NCI-H1105 (cell line): Measurements from ENCODE around the gene CYBRD1.
A peak's percentile ranks its signal among the peaks of the same experiment; 100 is the strongest.
"Not testable (repeated sequence)": the region's sequence is repeated elsewhere in the genome, so short reads cannot be mapped to it uniquely, and the experiment has no call there.

ENCODE experiments used
- DNase-seq: peaks from one replicate; lab custom pipeline; 2025; lab: John Stamatoyannopoulos, UW

The CYBRD1 gene

GRCh38 chr2:171515672-171516298, 6.5 kb upstream of the CYBRD1 start:
- DNase-seq, result no peak

GRCh38 chr2:171516793-171517192, 5.5 kb upstream of the CYBRD1 start:
- no peak for DNase-seq

- no peak for DNase-seq
These were observed 1.8 kb upstream of the CYBRD1 start for GRCh38 chr2:171520471-171520870.

- DNase-seq, result no peak
These were observed 768 bp upstream of the CYBRD1 start for GRCh38 chr2:171521361-171522051.

- no peak for DNase-seq
These were observed 464 bp downstream of the CYBRD1 start for GRCh38 chr2:171522788-171523087.

GRCh38 chr2:171523088-171524017, 1.1 kb downstream of the CYBRD1 start:
- peak; percentile 16 for DNase-seq

GRCh38 chr2:171524018-171524401, 1.7 kb downstream of the CYBRD1 start:
- DNase-seq, result no peak

GRCh38 chr2:171529914-171530313, 7.6 kb downstream of the CYBRD1 start:
- DNase-seq, result no peak

- no peak for DNase-seq
These were observed 8.1 kb downstream of the CYBRD1 start for GRCh38 chr2:171530378-171530777.

GRCh38 chr2:171530859-171531258, 8.6 kb downstream of the CYBRD1 start:
- DNase-seq, result not testable (repeated sequence)

GRCh38 chr2:171531291-171531690, 9.0 kb downstream of the CYBRD1 start:
- no peak for DNase-seq

- no peak for DNase-seq
These were observed 9.7 kb downstream of the CYBRD1 start for GRCh38 chr2:171531836-171532450.

- DNase-seq, result no peak
These were observed 11.1 kb downstream of the CYBRD1 start for GRCh38 chr2:171533331-171533730.

GRCh38 chr2:171535528-171535927, 13.3 kb downstream of the CYBRD1 start:
- DNase-seq, result not testable (repeated sequence)

- no peak for DNase-seq
These were observed 18.2 kb downstream of the CYBRD1 start for GRCh38 chr2:171540437-171540836.

GRCh38 chr2:171541202-171541887, 19.1 kb downstream of the CYBRD1 start:
- no peak for DNase-seq

- no peak for DNase-seq
These were observed 22.8 kb downstream of the CYBRD1 start for GRCh38 chr2:171545086-171545485.

- DNase-seq, result no peak
These were observed 25.0 kb downstream of the CYBRD1 start for GRCh38 chr2:171547256-171547655.

- no peak for DNase-seq
These were observed 25.4 kb downstream of the CYBRD1 start for GRCh38 chr2:171547720-171548119.

- DNase-seq, result no peak
These were observed 28.3 kb downstream of the CYBRD1 start for GRCh38 chr2:171550613-171551012.

GRCh38 chr2:171551836-171552235, 29.6 kb downstream of the CYBRD1 start:
- DNase-seq, result no peak

- no peak for DNase-seq
These were observed 31.0 kb downstream of the CYBRD1 start for GRCh38 chr2:171553236-171553635.
